HG03558 (cell line): ENCODE measurements around the gene GALNT2.

Source experiments
- ATAC-seq: cut with Tn5 transposase; IDR thresholded peaks from one replicate; pipeline ENCODE4 v1.9.1; 2021; ENCODE audit warnings: moderate number of reproducible peaks; ENCODE audit not compliant: unreplicated experiment; ENCODE audit errors: extremely low read depth

The GALNT2 gene

DNA sequence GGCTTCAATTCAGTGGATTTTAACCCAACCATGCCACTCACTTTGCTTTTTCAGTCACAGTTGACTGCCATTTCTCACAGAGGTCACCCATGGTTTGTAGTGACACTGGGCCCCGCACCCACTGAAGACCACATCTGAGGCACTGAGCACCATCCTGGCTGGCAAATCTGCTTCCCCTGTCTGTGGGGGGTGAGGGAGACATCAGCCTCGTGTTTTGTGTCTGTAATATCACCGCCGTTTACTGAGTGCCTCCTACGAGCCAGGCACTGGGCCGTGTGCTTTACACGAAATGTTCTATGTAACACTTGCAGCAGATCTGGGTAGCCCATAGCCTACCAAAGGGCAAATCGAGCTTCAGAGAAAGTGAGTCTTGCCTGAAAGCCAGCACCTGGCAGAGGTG is 197.3 kb downstream of the GALNT2 start:
- no peak for ATAC-seq

DNA sequence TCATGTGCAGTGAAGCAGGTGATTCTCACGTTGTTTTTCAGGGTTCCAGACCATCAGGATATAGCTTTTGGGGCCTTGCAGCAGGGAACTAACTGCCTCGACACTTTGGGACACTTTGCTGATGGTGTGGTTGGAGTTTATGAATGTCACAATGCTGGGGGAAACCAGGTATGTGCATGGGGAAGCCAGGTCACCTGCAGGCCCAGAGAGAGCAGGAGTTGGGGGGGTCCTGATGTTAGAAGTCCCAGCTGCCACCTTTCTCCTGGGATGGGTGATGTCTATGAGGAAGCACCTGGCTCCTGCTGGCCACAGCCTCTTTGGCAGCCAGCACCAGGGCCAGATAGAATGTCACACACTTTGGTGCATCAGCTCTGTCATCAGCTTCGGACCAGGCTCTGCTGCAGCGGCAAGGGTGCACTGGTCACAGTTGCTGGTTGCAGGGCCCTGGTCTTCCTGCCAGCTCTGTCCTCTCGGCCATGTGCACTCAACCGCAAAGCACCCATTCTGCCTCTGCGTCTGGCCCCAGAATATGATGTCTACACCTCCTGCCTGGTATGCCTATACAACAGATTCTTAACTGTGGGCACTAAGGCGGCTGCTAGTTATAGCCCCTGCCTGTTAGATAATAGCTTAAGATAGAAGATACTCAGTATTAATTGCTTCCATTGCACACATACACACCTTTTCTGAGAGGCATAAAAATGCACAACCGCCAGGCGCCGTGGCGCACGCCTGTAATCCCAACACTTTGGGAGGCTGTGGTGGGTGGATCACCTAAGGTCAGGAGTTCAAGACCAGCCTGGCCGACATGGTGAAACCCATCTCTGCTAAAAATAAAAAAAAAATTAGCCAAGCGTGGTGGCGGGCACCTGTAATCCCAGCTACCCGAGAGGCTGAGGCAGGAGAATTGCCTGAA is 198.4 kb downstream of the GALNT2 start:
- ATAC-seq: no peak

GRCh38 chr1:230266456-230266855 is 199.4 kb downstream of the GALNT2 start:
- no peak for ATAC-seq

GRCh38 chr1:230267338-230268065 is 200.5 kb downstream of the GALNT2 start:
- no peak for ATAC-seq

GRCh38 chr1:230268371-230269170 is 201.5 kb downstream of the GALNT2 start:
- no peak for ATAC-seq

GRCh38 chr1:230270185-230270558 is 203.1 kb downstream of the GALNT2 start:
- ATAC-seq: no peak

DNA sequence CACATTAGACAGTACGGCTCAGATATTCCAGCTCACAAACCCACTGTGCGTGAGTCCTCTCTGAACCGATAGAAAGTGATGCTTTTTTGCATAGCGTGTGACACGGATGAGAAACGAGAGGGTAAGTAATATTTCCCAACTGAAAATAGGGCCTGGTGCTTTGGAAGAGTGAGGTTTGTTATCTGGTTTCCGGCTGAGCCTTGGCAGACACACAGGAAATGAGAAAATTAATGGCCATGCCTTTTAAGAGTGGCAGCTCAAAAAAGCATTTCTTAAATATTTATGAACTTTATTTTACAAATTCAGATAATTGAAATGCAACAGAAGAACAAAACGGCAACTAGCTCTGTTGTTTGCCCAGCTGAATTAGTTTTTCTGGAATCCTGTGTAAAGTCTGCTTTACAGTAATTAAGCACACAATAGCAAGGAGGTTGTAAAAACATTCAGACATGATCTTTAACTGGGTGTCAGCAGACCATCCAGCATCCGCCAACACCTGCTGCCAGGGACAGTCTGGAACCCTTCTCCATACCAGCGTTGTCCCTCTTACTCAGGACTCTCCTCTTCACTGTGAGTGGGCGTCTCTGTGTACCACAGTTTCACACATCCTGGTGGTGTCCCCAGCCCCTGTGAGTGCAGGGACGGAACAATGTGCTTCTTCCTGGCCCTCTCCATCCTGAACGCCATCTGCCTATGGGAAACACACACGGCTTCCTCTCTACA is 203.7 kb downstream of the GALNT2 start:
- no peak for ATAC-seq

DNA sequence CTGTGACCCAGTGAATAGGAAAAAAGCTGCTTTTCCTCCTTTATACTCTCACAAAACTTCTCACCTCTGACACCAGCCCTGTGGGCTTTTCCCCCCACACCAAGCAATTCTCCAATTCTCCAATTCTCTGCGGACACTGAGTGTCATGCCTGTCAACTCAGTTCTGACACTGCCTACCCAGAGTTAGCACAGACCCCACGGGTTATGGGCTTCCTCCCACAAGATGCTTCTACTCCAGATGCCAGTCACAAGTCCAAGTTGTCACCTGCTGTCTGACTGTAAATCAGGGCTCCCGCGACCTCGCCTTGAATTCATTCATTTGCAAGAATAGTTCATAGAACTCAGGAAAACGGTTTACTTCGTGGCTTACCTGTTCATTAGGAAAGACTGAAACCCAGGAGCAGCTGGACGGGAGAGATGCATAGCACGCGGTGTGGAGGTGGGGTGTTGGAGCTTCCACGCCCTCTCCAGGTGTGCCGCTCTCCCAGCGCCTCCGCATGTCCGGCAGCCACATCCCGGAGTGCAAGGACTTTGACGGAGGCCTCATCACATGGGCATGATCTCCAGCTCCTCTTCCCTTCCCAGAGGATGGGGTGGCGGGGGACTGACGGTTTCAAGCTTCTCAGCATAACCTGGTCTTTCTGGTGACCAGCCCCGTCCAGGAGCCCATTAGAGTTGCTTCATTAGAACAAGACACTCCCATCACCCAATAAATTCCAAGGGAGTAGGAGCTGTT is 204.4 kb downstream of the GALNT2 start:
- no peak for ATAC-seq

DNA sequence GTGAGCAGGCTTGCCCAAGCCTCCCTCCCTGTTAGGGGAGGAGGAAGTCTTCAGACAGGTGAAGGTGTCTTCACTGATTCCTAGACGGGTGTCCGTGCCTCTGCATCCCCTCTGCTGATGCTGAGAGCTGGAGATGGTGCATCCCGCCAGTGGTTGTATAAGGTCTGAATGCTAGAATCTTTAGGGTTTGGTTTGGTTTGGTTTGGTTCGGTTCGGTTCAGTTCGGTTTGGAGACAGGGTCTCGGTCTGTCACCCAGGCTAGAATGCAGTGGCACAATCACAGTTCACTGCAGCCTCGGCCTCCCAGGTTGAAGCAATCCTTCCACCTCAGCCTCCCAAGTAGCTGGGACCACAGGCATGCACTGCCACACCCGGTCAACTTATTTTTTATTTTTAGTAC is 205.5 kb downstream of the GALNT2 start:
- ATAC-seq: no peak

DNA sequence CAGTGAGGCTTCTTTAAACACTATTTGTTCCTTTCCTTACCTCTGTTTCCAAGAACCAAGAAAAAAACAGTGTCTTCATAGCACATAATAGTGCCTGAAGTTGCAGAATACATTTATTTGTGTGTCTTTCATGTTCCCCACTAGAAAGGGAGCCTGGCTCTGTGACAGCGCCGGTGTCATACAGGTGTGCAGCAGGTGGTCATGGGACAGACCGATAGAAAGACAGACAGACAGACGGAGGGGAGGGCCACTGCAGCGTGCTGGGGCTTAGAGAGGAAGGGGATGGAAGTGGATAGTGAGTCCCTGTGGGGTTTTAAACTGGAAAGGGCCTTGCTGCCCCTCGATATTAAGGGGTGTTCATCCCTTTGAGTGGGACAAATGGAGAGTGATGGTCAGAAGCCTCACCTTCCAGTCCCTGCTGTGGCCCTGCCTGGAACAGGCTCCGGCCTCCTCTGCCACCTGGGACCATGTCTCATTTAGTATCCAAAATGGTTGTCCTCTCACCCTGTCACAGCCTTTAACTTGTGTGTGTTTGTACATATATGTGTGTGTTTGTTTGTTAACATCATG is 206.2 kb downstream of the GALNT2 start:
- ATAC-seq: no peak

- ATAC-seq: no peak
Observed at GRCh38 chr1:230274254-230274653, 207.2 kb downstream of the GALNT2 start.

GRCh38 chr1:230276401-230276800 is 209.4 kb downstream of the GALNT2 start:
- no peak for ATAC-seq

DNA sequence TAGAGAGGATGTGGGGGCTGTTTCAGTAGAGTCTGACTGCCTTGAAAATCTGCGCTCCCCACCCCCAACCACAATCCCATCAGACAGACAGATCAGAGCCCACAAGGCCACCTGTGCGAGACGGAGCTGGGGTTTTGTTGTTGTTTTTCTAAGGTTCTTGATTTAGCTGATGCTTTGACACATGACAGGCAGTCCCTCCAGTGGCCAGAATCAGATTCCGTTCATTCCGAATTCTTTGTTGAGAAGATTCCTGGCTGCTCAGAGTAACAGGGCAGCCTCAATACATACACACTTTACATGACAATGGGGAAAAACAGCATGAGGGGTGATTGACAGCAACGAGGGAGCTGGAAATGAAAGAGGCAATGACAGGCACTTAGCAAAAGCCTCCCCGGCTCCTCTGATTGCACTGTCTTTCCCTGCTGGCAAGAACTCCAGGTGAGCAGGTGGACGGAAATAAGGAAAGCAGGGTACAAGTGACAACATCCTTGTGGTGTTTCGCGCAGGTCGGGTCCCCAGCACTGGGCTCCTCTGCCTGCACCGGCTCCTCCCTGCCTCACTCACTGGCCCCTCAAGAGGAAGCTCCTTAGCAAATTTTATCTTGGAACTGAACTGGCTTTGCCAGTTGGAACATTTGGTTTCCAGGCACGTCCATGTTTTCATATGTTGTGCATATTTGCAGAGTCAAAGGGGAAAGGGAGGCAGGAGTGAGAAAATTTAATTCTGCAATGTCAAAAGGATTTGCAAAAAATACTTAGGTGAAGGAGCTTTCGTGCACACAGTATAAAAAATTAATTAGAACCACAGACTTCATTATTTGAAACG is 210.4 kb downstream of the GALNT2 start:
- ATAC-seq: no peak

- ATAC-seq: no peak
Observed at GRCh38 chr1:230278376-230278775, 211.3 kb downstream of the GALNT2 start.

DNA sequence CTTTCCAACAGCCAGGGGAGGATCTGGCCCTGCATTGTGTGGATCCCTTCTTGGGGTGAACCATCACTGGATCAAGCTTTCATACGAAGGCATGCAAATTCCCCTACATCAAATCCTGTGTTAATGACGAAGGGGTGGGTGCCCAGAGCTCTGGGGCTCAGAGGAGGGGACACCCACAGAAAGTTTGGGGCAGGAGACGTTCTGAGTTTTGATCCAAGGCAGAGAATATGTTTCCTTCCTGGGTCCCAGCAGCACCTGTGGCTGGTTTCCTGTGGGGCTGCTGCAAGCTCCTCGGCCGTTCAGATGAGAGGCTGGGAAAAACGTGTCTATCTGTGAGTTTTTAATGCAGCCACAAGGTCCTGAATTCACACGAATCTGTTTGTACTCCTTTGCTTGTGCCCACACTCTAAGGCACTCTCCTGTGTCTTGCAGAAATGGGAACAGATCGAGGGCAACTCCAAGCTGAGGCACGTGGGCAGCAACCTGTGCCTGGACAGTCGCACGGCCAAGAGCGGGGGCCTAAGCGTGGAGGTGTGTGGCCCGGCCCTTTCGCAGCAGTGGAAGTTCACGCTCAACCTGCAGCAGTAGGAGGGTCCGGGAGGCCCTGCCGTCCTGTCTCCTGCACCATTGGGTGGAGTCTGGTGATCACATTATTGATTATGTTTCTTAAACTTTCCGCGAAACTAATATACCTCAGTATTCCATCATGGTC is 212.0 kb downstream of the GALNT2 start:
- ATAC-seq: no peak

GRCh38 chr1:230279583-230279945 is 212.5 kb downstream of the GALNT2 start:
- ATAC-seq: no peak

- no peak for ATAC-seq
Observed at GRCh38 chr1:230280054-230280795, 213.2 kb downstream of the GALNT2 start.
